ENCODE measurements around the gene COASY. TPM values are rescaled to one million over a fixed set of nuclear protein-coding genes. Genes with fewer than 3 reads are reported as not detected.

Gene COASY
- total and polyA plus RNA-seq, 2 experiments from 2014 or later, result 60.1 to 72.1 TPM

DNA sequence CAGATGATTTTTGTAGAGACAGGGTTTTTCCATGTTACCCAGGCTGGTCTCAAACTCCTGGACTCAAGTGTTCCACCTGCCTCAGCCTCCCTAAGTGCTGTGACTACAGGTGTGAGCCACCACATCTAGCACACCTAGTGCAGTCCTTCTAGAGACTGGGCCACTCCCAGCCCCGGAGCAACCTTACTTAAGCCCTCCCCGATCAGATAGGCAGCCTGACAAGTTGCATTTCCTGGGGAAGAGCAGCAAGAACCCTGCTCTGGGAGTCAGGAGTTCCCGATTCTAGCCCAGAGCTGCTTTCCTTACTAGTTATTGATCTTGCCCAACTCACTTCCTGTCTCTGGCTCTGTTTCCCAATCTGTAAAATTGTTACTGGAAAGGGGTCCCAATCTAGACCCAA lies 32.9 kb upstream of the COASY start:
- DNase-seq (ENCODE audit: low spot score) (no peak), ATAC-seq (no peak)
- no peaks in the 10 kb centered on the region for H3K36me3 ChIP-seq (ENCODE audit: insufficient read depth)
- TF ChIP-seq STAT1 (IDR thresholded peaks at IDR 0.05; ENCODE audit: unreplicated experiment) (no peak), ZNF331 (CRISPR knock-in tag; IDR thresholded peaks at IDR 0.05; ENCODE audit: low read depth) (no peak)
- Mint-ChIP-seq H3K9me3 (no peaks in the 10 kb centered on the region; the same call in 2 of the 3 replicates), H3K27ac (no peak overlapping the region), H3K36me3 (ENCODE audit: low read depth) (no peaks in the 10 kb centered on the region), H3K4me3 (no peak overlapping the region), H3K4me1 (no peaks in the 10 kb centered on the region; the same call in none of the 3 replicates), H3K27me3 (ENCODE audit: insufficient read depth, low read depth, poor library complexity) (peaks cover 19% of the 10 kb centered on the region)
- H3K79me2 ChIP-seq (replicated peaks; ENCODE audit: insufficient read depth), result no peaks in the 10 kb centered on the region
- no peak overlapping the region for H2AFZ ChIP-seq
- H4K20me1 ChIP-seq (replicated peaks; ENCODE audit: insufficient read depth), result no peaks in the 10 kb centered on the region
- H3K9me2 ChIP-seq (ENCODE audit: insufficient read depth), result no peaks in the 10 kb centered on the region
- no peaks in the 10 kb centered on the region for H3K4me1 ChIP-seq (ENCODE audit: insufficient read depth)
- H3K27ac ChIP-seq (ENCODE audit: low read depth), result no peak overlapping the region
- peaks cover 6% of the 10 kb centered on the region; the same call in 1 of the 2 replicates for H3F3A ChIP-seq (replicated peaks; ENCODE audit: low read depth)
- no peak overlapping the region for H3K4me3 ChIP-seq
- H3K27me3 ChIP-seq (ENCODE audit: insufficient read depth), result peaks cover 31% of the 10 kb centered on the region
- H3K4me2 ChIP-seq, result no peak overlapping the region

DNA sequence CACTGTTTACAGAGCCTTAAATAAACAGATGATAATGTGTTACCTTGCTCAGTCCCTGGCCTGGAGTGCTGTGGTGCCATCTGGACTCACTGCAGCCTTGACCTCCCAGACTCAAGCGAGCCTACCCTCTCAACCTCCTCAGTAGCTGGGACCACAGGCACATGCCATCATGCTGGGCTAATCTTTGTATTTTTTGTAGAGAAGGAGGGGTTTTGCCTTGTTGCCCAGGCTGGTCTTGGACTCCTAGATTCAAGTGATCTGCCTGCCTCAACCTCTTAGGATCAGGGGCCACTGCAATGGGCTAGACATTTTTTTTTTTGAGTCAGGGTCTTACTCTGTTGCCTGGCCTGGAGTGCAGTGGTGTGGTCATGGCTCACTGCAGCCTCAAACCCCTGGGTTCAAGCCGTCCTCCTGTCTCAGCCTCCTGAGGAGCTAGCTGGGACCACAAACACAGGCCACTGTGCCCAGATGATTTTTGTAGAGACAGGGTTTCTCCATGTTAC lies 30.9 kb upstream of the COASY start:
- Histone ChIP-seq H3K9me2 (ENCODE audit: insufficient read depth) (no peaks in the 10 kb centered on the region), H3K27ac (ENCODE audit: low read depth) (no peak overlapping the region), H2AFZ (no peak overlapping the region), H4K20me1 (replicated peaks; ENCODE audit: insufficient read depth) (no peaks in the 10 kb centered on the region), H3K36me3 (ENCODE audit: insufficient read depth) (no peaks in the 10 kb centered on the region), H3F3A (replicated peaks; ENCODE audit: low read depth) (peaks cover 17% of the 10 kb centered on the region; the same call in 1 of the 2 replicates), H3K79me2 (replicated peaks; ENCODE audit: insufficient read depth) (no peaks in the 10 kb centered on the region), H3K4me2 (no peak overlapping the region), H3K4me1 (ENCODE audit: insufficient read depth) (peaks cover 10% of the 10 kb centered on the region), H3K27me3 (ENCODE audit: insufficient read depth) (peaks cover 32% of the 10 kb centered on the region), H3K4me3 (no peak overlapping the region)
- Mint-ChIP-seq H3K27me3 (ENCODE audit: insufficient read depth, low read depth, poor library complexity) (peaks cover 24% of the 10 kb centered on the region), H3K27ac (no peak overlapping the region), H3K4me1 (peaks cover 7% of the 10 kb centered on the region), H3K9me3 (no peaks in the 10 kb centered on the region; the same call in 2 of the 3 replicates), H3K4me3 (no peak overlapping the region), H3K36me3 (ENCODE audit: low read depth) (no peaks in the 10 kb centered on the region)
- ATAC-seq (no peak), DNase-seq (ENCODE audit: low spot score) (no peak)
- TF ChIP-seq, protein P1, sequence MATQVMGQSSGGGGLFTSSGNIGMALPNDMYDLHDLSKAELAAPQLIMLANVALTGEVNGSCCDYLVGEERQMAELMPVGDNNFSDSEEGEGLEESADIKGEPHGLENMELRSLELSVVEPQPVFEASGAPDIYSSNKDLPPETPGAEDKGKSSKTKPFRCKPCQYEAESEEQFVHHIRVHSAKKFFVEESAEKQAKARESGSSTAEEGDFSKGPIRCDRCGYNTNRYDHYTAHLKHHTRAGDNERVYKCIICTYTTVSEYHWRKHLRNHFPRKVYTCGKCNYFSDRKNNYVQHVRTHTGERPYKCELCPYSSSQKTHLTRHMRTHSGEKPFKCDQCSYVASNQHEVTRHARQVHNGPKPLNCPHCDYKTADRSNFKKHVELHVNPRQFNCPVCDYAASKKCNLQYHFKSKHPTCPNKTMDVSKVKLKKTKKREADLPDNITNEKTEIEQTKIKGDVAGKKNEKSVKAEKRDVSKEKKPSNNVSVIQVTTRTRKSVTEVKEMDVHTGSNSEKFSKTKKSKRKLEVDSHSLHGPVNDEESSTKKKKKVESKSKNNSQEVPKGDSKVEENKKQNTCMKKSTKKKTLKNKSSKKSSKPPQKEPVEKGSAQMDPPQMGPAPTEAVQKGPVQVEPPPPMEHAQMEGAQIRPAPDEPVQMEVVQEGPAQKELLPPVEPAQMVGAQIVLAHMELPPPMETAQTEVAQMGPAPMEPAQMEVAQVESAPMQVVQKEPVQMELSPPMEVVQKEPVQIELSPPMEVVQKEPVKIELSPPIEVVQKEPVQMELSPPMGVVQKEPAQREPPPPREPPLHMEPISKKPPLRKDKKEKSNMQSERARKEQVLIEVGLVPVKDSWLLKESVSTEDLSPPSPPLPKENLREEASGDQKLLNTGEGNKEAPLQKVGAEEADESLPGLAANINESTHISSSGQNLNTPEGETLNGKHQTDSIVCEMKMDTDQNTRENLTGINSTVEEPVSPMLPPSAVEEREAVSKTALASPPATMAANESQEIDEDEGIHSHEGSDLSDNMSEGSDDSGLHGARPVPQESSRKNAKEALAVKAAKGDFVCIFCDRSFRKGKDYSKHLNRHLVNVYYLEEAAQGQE (IDR thresholded peaks at IDR 0.05; ENCODE audit: unreplicated experiment), result no peak
- TF ChIP-seq, protein P2, sequence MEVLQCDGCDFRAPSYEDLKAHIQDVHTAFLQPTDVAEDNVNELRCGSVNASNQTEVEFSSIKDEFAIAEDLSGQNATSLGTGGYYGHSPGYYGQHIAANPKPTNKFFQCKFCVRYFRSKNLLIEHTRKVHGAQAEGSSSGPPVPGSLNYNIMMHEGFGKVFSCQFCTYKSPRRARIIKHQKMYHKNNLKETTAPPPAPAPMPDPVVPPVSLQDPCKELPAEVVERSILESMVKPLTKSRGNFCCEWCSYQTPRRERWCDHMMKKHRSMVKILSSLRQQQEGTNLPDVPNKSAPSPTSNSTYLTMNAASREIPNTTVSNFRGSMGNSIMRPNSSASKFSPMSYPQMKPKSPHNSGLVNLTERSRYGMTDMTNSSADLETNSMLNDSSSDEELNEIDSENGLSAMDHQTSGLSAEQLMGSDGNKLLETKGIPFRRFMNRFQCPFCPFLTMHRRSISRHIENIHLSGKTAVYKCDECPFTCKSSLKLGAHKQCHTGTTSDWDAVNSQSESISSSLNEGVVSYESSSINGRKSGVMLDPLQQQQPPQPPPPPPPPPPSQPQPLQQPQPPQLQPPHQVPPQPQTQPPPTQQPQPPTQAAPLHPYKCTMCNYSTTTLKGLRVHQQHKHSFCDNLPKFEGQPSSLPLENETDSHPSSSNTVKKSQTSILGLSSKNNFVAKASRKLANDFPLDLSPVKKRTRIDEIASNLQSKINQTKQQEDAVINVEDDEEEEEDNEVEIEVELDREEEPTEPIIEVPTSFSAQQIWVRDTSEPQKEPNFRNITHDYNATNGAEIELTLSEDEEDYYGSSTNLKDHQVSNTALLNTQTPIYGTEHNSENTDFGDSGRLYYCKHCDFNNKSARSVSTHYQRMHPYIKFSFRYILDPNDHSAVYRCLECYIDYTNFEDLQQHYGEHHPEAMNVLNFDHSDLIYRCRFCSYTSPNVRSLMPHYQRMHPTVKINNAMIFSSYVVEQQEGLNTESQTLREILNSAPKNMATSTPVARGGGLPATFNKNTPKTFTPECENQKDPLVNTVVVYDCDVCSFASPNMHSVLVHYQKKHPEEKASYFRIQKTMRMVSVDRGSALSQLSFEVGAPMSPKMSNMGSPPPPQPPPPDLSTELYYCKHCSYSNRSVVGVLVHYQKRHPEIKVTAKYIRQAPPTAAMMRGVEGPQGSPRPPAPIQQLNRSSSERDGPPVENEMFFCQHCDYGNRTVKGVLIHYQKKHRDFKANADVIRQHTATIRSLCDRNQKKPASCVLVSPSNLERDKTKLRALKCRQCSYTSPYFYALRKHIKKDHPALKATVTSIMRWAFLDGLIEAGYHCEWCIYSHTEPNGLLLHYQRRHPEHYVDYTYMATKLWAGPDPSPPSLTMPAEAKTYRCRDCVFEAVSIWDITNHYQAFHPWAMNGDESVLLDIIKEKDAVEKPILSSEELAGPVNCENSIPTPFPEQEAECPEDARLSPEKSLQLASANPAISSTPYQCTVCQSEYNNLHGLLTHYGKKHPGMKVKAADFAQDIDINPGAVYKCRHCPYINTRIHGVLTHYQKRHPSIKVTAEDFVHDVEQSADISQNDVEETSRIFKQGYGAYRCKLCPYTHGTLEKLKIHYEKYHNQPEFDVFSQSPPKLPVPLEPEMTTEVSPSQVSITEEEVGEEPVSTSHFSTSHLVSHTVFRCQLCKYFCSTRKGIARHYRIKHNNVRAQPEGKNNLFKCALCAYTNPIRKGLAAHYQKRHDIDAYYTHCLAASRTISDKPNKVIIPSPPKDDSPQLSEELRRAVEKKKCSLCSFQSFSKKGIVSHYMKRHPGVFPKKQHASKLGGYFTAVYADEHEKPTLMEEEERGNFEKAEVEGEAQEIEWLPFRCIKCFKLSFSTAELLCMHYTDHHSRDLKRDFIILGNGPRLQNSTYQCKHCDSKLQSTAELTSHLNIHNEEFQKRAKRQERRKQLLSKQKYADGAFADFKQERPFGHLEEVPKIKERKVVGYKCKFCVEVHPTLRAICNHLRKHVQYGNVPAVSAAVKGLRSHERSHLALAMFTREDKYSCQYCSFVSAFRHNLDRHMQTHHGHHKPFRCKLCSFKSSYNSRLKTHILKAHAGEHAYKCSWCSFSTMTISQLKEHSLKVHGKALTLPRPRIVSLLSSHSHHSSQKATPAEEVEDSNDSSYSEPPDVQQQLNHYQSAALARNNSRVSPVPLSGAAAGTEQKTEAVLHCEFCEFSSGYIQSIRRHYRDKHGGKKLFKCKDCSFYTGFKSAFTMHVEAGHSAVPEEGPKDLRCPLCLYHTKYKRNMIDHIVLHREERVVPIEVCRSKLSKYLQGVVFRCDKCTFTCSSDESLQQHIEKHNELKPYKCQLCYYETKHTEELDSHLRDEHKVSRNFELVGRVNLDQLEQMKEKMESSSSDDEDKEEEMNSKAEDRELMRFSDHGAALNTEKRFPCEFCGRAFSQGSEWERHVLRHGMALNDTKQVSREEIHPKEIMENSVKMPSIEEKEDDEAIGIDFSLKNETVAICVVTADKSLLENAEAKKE (CRISPR knock-in tag; IDR thresholded peaks at IDR 0.05), result no peak
- TF ChIP-seq EZH2 (IDR thresholded peaks at IDR 0.05; ENCODE audit: low read depth, unreplicated experiment), result no peak
- TF ChIP-seq, protein P3, sequence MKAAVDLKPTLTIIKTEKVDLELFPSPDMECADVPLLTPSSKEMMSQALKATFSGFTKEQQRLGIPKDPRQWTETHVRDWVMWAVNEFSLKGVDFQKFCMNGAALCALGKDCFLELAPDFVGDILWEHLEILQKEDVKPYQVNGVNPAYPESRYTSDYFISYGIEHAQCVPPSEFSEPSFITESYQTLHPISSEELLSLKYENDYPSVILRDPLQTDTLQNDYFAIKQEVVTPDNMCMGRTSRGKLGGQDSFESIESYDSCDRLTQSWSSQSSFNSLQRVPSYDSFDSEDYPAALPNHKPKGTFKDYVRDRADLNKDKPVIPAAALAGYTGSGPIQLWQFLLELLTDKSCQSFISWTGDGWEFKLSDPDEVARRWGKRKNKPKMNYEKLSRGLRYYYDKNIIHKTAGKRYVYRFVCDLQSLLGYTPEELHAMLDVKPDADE (IDR thresholded peaks at IDR 0.05), result no peak
- no peak for TF ChIP-seq CREB1 (CRISPR knock-in tag; IDR thresholded peaks at IDR 0.05; ENCODE audit: low read depth)
- TF ChIP-seq STAT1 (IDR thresholded peaks at IDR 0.05; ENCODE audit: unreplicated experiment), result no peak
- no peak for TF ChIP-seq ZNF114 (CRISPR knock-in tag; IDR thresholded peaks at IDR 0.05)
- TF ChIP-seq, protein P4, sequence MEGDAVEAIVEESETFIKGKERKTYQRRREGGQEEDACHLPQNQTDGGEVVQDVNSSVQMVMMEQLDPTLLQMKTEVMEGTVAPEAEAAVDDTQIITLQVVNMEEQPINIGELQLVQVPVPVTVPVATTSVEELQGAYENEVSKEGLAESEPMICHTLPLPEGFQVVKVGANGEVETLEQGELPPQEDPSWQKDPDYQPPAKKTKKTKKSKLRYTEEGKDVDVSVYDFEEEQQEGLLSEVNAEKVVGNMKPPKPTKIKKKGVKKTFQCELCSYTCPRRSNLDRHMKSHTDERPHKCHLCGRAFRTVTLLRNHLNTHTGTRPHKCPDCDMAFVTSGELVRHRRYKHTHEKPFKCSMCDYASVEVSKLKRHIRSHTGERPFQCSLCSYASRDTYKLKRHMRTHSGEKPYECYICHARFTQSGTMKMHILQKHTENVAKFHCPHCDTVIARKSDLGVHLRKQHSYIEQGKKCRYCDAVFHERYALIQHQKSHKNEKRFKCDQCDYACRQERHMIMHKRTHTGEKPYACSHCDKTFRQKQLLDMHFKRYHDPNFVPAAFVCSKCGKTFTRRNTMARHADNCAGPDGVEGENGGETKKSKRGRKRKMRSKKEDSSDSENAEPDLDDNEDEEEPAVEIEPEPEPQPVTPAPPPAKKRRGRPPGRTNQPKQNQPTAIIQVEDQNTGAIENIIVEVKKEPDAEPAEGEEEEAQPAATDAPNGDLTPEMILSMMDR (conservative IDR thresholded peaks at IDR 0.05; ENCODE audit: low read depth in 2 of 2), result no peak

All from GM23338 (cell line).